Testis (tissue), 3 donors: ENCODE results near the gene JOSD2. TPM values are rescaled to one million over a fixed set of nuclear protein-coding genes. Genes with fewer than 3 reads are reported as not detected.
"Not testable (repeated sequence)": the region's sequence is repeated elsewhere in the genome, so short reads cannot be mapped to it uniquely, and the experiment has no call there.

Source experiments
- DNase-seq: peaks from one replicate; pipeline ENCODE4 v3.0.0-alpha.2; 2019
- H3K27ac ChIP-seq, 2 donors: fragments of 200-600 bp; sonication (generic); one replicate each; pipeline ENCODE4 v1.5.1; 2019
- H3K27me3 ChIP-seq: fragments of 200-600 bp; sonication (generic); one replicate; pipeline ENCODE4 v1.5.1; 2019
- H3K36me3 ChIP-seq: fragments of 200-600 bp; sonication (generic); one replicate; pipeline ENCODE4 v1.5.1; 2017; ENCODE audit warnings: low read depth; ENCODE audit errors: missing control alignments
- H3K4me1 ChIP-seq: fragments of 200-600 bp; sonication (generic); one replicate; pipeline ENCODE4 v1.5.1; 2019
- H3K4me3 ChIP-seq, 2 donors: fragments of 200-600 bp; sonication (generic); one replicate each; pipeline ENCODE4 v1.5.1; 2017 to 2019
- H3K9me3 ChIP-seq: fragments of 200-600 bp; sonication (generic); one replicate; pipeline ENCODE4 v1.5.1; 2017
- CTCF ChIP-seq, 3 experiments: fragments of 450-650 bp in 2 of 3; fragments of 200-600 bp in 1 of 3; sonication (generic) in 1 of 3; IDR thresholded peaks; one replicate each; pipeline ENCODE4 v1.5.1; 2016 to 2019; ENCODE audit warnings: antibody characterized with exemption in 3 of 3, mild to moderate bottlenecking in 2 of 3, moderate library complexity in 1 of 3
- POLR2A ChIP-seq: fragments of 450-650 bp; IDR thresholded peaks from one replicate; pipeline ENCODE4 v1.6.1; 2017; ENCODE audit warnings: antibody characterized with exemption, mild to moderate bottlenecking, moderate library complexity
- WGBS, 2 donors: methylation state at CpG; one replicate each; pipeline ENCODE4 v1.1.5; 2018; 5-methylcytosine and 5-hydroxymethylcytosine counted together
- intact Hi-C: fragments of 100-400 bp; cut with DNase I; formaldehyde crosslinking; loops from one replicate; pipeline ENCODE4 v1.15.1; 2023; ENCODE audit warnings: low total_unique reads
- polyA plus RNA-seq: library from polyadenylated mRNA; stranded (reverse); fragments of 350-450 nt; fragmentation: Illumina TruSeq; extraction: RNeasy Lipid Tissue Mini Kit (QIAGEN cat#74804); gene quantifications from one replicate; pipeline ENCODE4 v1.2.3, GENCODE V29; 2014; ENCODE audit warnings: low read depth, low replicate concordance; ENCODE audit not compliant: insufficient read depth
- total RNA-seq, 2 donors: library from RNA; depleted of rRNA; stranded (reverse); fragments of >200 nt; gene quantifications; one replicate each; pipeline ENCODE4 v1.2.3, GENCODE V29; 2016

The JOSD2 gene
- total and polyA plus RNA-seq, 3 donors from 2014 or later, result 21.6 to 37.7 (median 26.1) TPM

DNA sequence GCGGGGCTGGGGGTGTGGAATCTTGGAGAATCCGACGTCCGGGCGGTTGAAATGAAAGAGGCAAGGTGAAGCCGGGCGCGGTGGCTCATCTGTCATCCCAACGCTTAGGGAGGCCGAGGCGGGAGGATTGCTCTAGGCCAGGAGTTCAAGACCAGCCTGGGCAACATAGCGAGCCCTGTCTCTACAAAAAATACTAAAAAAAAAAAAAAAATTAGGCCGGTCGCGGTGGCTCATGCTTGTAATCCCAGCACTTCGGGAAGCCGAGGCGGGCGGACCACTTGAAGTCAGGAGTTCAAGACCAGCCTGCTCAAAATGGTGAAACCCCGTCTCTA lies 34.1 kb downstream of the JOSD2 start:
- no peak for DNase-seq
- TF ChIP-seq POLR2A, result no peak
- no peak for TF ChIP-seq CTCF (IDR thresholded peaks at IDR 0.05)
- Histone ChIP-seq H3K36me3 (no peaks in the 10 kb centered on the region), H3K27ac (peak overlapping the region; percentile 61 to 82), H3K9me3 (no peaks in the 10 kb centered on the region), H3K4me3 (peak overlapping the region; percentile 88 to 94), H3K4me1 (peaks cover 9% of the 10 kb centered on the region), H3K27me3 (no peaks in the 10 kb centered on the region)
- intact Hi-C loops, result no loop called here
- WGBS, 2 donors, result 14 to 22% methylated on average over 14 to 20 of the region's 20 CpGs

GRCh38 chr19:50476224-50476906 lies 34.6 kb downstream of the JOSD2 start, which contains the start of the genes EMC10 and GARIN5A:
Gene EMC10 (plus strand): TSS chr19:50476507. CDS start chr19:50476545, 38 bp downstream.
Gene GARIN5A (minus strand): TSS chr19:50476848. CDS start chr19:50476388, 460 bp downstream.
- Histone ChIP-seq H3K27ac (peak within 1 kb of the TSS; percentile 61 to 82), H3K4me3 (peak within 1 kb of the TSS; percentile 88 to 94), H3K9me3 (no peaks in the 10 kb centered on the region), H3K36me3 (no peaks in the 10 kb centered on the region), H3K4me1 (peaks cover 9% of the 10 kb centered on the region), H3K27me3 (no peaks in the 10 kb centered on the region)
- intact Hi-C loops, result no loop called here
- peak; percentile 94 for DNase-seq
- TF ChIP-seq POLR2A (peak; percentile 1), CTCF (IDR thresholded peaks at IDR 0.05) (peak in 1 of 3 experiments; percentile 23)
- 1 to 7% methylated on average over 13 to 56 of the region's 58 CpGs for WGBS, 2 donors

DNA sequence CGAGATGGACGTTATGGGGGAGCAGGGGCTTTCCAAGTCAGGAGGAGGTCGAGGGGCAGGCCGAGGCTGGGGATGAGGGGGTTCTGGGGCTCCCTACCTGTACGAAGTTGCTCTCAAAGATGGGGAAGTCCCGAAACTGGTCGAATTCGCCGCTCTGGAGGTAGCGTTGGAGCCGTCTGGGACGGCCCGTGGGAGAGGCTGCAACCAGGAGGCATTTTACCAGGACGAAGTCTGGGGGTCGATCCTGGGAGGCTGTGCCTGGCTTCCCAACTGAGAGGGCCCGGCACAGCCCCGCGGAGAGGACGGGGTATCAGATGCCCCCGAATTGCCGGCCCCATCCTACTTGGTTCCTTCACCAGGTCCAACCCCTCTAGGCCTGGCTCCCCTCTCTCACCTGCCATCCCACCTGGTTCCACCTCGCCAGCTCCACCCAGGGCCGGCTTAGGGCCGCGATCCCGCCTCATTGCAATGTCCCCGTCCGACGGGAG lies 35.2 kb downstream of the JOSD2 start:
- Histone ChIP-seq H3K4me1 (peaks cover 9% of the 10 kb centered on the region), H3K36me3 (no peaks in the 10 kb centered on the region), H3K9me3 (no peaks in the 10 kb centered on the region), H3K27me3 (no peaks in the 10 kb centered on the region), H3K4me3 (peak overlapping the region; percentile 88 to 94), H3K27ac (peak overlapping the region; percentile 36 to 82)
- DNase-seq, result no peak
- WGBS, 2 donors, result 48 to 56% methylated on average over 21 to 29 of the region's 29 CpGs
- intact Hi-C loops, result no loop called here
- TF ChIP-seq CTCF (IDR thresholded peaks at IDR 0.05), result no peak
- TF ChIP-seq POLR2A, result no peak

GRCh38 chr19:50475101-50475568 lies 35.9 kb downstream of the JOSD2 start:
- no peak for TF ChIP-seq POLR2A
- TF ChIP-seq CTCF (IDR thresholded peaks at IDR 0.05), result no peak
- Histone ChIP-seq H3K9me3 (no peaks in the 10 kb centered on the region), H3K27ac (peak overlapping the region in 1 of 2 donors; percentile 82), H3K4me1 (peaks cover 9% of the 10 kb centered on the region), H3K27me3 (no peaks in the 10 kb centered on the region), H3K36me3 (no peaks in the 10 kb centered on the region), H3K4me3 (peak overlapping the region in 1 of 2 donors; percentile 94)
- no peak for DNase-seq
- intact Hi-C loops, result no loop called here
- 72% methylated on average over 12 of the region's 12 CpGs for WGBS, 2 donors

DNA sequence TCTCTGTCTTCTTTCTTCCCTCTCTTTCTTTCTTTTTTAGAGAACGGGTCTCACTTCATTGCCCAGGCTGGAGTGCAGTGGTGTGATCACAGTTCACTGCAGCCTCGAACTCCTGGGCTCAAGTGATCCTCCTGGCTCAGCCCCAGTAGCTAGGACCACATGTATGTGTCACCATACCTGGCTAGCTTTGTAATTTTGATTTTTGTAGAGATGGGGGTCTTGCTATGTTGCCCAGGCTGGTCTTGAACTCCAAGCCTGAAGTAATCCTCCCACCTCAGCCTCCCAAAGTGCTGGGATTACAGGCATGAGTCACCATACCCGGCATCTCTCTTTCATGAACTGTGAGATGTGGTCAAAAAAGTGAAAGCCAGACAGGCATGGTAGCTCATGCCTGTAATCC lies 37.7 kb downstream of the JOSD2 start:
- H3K4me3 ChIP-seq, H3K4me1 ChIP-seq, DNase-seq, intact Hi-C loops, H3K27me3 ChIP-seq, H3K9me3 ChIP-seq, H3K36me3 ChIP-seq, H3K27ac ChIP-seq: not testable (repeated sequence)
- 79 to 80% methylated on average over 3 of the region's 3 CpGs for WGBS, 2 donors
